GM18520 (cell line): ENCODE results near the gene LGALS8.

Source experiments
- ATAC-seq: cut with Tn5 transposase; IDR thresholded peaks from one replicate; pipeline ENCODE4 v1.9.1; 2021; ENCODE audit not compliant: unreplicated experiment

The LGALS8 gene

DNA sequence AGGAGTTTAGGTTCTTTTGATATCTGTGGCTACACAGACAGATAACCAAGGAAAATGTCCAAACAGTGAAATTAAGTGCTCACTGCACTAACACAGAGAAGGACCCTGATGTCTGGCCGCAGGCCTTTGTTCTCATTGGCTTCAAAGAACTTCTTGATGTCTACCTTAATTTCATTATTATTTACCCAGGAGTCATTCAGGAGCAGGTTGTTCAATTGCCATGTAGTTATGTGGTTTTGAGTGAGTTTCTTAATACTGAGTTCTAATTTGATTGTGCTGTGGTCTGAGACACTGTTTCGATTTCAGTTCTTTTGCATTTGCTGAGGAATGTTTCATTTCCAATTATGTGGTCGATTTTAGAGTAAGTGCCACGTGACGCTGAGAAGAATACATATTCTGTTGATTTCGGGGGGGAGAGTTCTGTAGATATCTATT is 15.2 kb upstream of the LGALS8 start:
- ATAC-seq, result no peak

DNA sequence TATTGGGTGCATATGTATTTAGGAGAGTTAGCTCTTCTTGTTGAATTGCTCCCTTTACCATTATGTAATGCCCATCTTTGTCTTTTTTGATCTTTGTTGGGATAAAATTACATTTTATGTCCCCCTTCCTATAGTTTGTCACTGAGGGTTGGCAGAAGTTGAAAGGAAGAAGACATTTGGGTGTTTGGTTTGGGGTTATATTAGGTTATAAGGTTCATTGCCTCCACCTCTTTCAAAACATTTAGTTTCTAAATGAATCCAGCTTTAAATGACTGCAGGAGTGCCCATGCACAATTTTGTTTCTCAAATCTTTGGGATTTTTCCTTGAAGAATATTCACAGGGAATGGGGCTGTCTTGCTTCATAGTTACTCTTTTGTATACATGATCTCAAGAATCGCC is 14.6 kb upstream of the LGALS8 start:
- no peak for ATAC-seq

GRCh38 chr1:236509647-236510401 is 14.0 kb upstream of the LGALS8 start:
- no peak for ATAC-seq

GRCh38 chr1:236511735-236512418 is 11.9 kb upstream of the LGALS8 start:
- no peak for ATAC-seq

DNA sequence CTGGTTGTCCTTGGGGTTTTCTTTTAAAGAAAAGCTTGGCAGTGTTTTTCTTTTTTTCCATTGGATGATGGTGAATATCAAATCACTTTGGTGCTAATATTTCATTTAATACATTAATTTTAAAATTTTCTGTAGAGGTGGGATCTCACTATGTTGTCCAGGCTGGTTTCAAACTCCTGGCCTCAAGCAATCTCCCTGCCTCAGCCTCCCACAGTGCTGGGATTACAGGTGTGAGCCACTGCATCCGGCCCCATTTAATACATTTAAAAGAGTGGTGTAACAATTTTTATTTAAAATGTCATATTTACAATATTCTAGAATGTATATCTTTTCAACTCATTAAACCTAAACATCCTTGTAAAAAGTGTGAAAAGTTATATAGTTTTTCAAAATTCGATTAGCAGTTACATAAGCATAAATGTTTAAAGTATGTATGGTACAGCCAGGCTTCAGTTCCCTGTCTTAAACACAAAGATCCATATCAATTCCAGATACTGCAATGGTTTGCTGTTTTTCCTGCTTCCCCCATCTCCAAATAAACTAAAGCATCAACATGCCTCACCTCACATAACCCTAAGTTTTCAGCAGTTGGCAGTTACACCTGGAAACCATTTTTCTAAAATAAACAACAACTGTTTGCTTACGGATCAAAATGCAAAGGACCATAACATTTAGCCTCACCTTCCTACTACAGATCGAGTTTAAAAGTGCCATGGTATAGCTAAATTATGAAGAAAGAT is 8.9 kb upstream of the LGALS8 start:
- no peak for ATAC-seq

- ATAC-seq, result no peak
Observed at GRCh38 chr1:236515443-236515958, 8.3 kb upstream of the LGALS8 start.

DNA sequence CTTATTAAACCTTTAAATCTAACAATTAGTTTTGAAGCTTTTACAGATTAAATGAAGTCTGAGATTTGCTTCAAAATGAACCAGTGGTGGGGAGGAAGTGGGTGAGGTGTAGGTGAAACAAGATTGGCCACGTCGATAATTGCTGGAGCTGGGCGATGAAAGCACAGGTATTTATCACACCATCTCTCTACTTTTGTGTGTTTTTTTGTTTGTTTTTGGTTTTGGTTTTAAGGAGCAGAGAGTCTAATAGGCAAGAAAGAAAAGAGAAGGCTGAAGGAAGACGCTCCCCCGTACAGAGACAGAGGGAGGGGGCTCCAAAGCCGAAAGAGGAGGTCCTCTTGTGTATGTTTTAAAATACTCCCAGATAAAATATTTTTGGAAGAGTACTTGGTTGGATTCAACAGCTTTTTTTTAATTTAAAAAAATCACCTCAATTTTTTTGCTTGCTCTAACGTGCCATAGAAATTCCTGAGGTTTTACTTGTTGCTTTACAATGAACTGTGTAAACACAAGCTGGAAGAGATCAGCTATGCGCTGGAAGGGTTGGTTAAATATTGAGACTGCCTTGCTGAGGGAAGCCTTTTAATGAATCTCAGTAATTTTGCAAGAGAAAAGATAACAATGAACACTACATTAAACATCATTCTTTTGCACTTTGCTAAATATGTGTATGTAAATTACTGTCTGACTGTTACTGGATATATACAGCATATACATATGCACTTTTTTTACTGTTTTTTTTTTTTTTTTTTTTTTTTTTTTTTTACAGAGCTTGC is 6.7 kb upstream of the LGALS8 start:
- ATAC-seq, result no peak

- ATAC-seq, result no peak
Observed at GRCh38 chr1:236518322-236518721, 5.5 kb upstream of the LGALS8 start.

DNA sequence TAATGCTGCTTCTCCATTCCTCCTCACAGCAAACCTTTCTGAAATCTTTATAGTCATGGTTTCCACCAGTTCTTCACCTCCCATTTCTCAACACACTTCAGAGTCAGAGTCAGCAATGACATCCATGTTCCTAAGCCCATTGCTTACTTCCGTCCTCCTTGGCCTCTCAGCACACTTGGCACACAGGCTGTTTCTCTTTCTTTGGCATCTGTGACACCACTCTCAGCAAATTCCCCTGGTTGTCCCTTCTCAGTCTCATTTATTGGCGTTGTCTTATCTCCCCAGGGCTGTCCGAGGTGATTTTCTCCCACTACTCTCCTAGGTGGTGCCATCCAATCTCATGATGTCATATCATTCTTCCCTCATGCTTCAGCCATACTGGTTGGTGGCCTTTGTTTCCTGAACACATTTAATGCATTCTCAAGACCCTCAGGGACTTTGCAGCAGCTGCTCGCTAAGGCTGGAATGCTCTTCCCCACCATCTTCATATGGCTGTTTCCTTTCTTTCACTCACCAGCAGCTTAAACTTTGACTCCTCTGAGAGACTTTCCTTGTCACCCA is 3.3 kb upstream of the LGALS8 start:
- ATAC-seq, result no peak

- no peak for ATAC-seq
Observed at GRCh38 chr1:236522937-236523703, 662 bp upstream of the LGALS8 start.

DNA sequence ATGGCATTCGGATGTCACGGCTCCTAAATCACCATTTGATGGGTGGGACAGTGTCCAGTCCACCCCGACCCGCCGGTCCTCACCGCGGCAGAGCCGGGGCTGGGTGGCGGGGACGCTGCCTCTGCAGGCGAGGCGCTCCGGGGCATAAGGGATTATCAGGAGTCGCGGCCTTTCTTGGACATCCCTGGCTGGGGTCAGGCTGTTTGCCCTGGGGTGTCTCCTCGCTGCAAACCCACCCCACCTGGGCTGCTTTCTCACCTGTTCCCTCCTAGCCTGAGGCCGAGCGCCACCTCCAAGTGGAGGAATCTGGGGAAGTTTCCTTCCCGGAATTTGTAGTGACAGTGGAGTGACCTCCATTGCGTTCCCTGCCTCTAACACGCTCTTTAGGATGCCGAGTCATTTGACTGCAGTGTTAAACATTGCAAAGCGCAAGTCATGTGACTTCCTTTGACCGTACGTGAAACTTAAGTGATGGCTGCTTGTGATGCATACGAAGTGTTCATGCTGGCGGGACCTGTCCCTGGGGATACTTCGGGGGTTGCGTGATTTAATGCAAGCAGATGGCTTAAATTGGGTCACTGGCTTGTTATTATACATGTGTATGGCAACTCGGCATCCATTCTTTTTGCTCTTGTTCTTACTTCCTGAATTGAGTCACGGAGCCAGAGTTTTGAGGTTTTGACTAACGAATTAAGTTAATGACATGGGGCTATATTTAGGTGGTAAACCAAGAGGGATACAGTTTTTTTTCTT is 536 bp downstream of the LGALS8 start:
- ATAC-seq, result peak; percentile 92

DNA sequence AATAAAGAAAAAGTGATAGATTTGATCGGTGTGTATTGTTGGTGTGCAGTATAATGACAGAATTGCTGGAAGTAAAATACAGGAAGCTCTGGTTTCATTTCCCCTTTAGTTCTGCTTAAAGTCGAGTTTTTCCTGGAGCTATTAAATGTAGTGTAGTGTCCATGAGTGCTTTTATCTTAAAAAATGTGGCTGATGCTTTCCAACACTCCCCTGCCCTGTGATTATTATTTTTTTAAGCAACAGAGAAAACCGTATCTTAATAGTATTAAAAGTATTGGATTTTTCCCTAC is 1.1 kb downstream of the LGALS8 start:
- no peak for ATAC-seq

GRCh38 chr1:236526079-236526478 is 2.3 kb downstream of the LGALS8 start:
- ATAC-seq, result no peak

DNA sequence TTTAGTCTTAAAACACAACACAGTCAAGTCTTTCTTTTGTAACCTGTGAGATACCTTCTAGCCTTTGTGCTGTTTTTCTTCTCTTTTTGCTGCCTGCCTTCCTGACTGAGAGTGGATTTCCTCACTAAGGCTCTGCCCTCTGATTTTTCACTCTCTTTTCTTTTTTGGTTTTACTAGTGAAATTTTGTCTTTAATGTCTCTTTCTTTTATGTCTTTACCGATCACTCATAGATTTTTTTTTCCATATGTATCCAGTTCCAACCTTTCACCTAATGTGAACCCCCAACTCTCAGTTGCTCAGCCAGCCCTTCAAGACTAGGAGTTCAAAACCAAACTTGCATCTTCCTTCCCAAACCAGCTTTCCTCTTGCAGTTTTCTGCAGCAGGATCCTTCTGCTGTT is 6.5 kb downstream of the LGALS8 start:
- ATAC-seq, result no peak

GRCh38 chr1:236530959-236531358 is 7.2 kb downstream of the LGALS8 start:
- no peak for ATAC-seq

DNA sequence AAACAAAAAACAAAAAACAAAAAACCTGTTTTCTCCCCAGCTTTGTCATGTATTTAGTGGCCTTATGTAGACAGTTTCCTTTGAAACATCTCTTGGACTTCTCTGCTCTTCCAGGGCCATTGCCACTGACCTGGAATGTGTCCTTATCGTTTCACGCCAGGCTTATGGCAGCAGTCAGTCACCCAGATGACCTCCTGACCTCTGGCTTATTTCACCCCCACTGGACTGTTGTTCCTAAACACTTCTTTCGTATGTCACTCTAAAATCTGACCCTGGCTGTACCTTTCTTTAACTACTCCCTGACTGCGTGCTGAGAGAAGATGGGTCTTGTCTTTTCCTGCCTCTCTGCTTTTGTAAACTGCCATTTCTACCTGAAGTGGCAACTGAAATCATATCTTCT is 9.1 kb downstream of the LGALS8 start:
- ATAC-seq, result no peak

GRCh38 chr1:236534151-236534651 is 10.4 kb downstream of the LGALS8 start:
- ATAC-seq, result no peak

DNA sequence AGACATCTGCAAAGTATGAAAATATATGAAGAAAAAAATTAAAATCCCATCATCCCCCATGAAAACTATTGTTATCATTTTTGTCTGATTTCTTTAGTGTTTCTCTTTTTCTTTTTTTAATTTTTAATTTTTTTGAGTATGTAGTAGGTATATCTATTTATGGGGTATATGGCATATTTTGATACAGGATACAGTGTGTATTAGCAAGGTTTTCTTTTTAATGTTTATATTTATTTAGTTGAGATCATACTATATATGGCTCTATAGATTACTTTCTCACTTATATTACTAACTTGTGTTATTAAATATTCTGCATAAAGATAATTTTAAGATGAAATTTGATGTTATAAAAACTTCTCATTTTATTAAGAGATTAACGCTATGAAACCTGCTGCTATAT is 11.4 kb downstream of the LGALS8 start:
- ATAC-seq, result no peak

DNA sequence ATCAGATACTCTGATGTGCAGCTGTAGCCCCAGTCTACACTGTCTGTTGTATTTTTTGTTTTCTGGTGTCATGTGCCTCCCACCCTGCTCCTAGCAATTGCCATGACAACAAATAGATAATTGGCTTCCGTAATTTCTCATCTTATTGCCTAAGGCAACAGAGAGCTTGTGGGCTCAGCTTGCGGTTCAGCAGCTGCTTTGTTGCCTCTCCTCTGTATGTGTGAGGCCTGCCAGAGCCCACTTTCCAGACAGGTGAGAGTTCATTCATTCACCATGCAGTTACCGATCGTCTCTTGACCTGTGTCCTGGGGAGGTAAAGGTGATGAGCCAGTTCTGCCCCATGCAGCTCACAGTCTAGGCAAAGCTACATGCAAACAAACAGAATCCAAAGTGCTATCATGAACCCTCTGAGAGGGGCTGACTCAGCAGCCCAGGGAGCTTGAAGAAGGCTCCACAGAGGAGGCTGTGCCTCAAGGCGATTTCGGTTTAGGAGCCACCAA is 11.9 kb downstream of the LGALS8 start:
- ATAC-seq, result no peak
